NT2/D1 (cell line): ENCODE data around the gene UBE3C.

ENCODE experiments used
- DNase-seq: peaks from one replicate; pipeline ENCODE4 v3.0.0-alpha.2; 2011; ENCODE audit warnings: low read depth, low spot score
- H3K27me3 ChIP-seq: 2 replicates; pipeline ENCODE4 v1.6.0; 2011; ENCODE audit warnings: mild to moderate bottlenecking; ENCODE audit not compliant: insufficient read length, insufficient read depth
- H3K36me3 ChIP-seq: 2 replicates; pipeline ENCODE4 v1.6.1; 2011; ENCODE audit warnings: mild to moderate bottlenecking, low read length, mixed read lengths; ENCODE audit not compliant: insufficient read depth, insufficient read length
- H3K4me1 ChIP-seq: 2 replicates; pipeline ENCODE4 v1.5.1; 2011; ENCODE audit not compliant: insufficient read depth, insufficient read length
- H3K4me3 ChIP-seq: 2 replicates; pipeline ENCODE4 v1.5.1; 2011; ENCODE audit warnings: low read depth; ENCODE audit not compliant: insufficient read length
- H3K9ac ChIP-seq: 2 replicates; pipeline ENCODE4 v1.6.0; 2011; ENCODE audit warnings: low read depth; ENCODE audit not compliant: insufficient read length
- H3K9me3 ChIP-seq: 2 replicates; pipeline ENCODE4 v1.5.1; 2011; ENCODE audit warnings: mild to moderate bottlenecking, low read length; ENCODE audit not compliant: insufficient read depth
- SUZ12 ChIP-seq: IDR thresholded peaks from 2 replicates; pipeline ENCODE4 v1.6.1; 2011; ENCODE audit not compliant: insufficient read length, insufficient read depth; ENCODE audit errors: extremely low read depth
- YY1 ChIP-seq: IDR thresholded peaks from 2 replicates; pipeline ENCODE4 v1.6.1; 2011; ENCODE audit not compliant: insufficient read length, insufficient read depth
- ZNF274 ChIP-seq: IDR thresholded peaks from 2 replicates; pipeline ENCODE4 v1.6.1; 2011; ENCODE audit warnings: mild to moderate bottlenecking, low read depth, low read length

Gene UBE3C

GRCh38 chr7:157278167-157278790, 139.6 kb downstream of the UBE3C start:
- DNase-seq, result no peak
- no peaks in the 10 kb centered on the region for H3K27me3 ChIP-seq
- no peak overlapping the region for H3K4me3 ChIP-seq
- H3K9ac ChIP-seq, result no peak overlapping the region
- TF ChIP-seq YY1 (no peak), SUZ12 (no peak), ZNF274 (no peak)
- no peaks in the 10 kb centered on the region for H3K4me1 ChIP-seq
- H3K36me3 ChIP-seq, result no peaks in the 10 kb centered on the region
- H3K9me3 ChIP-seq, result no peaks in the 10 kb centered on the region

- Histone ChIP-seq H3K9me3 (peaks cover 3% of the 10 kb centered on the region; the same call in 1 of the 2 replicates), H3K27me3 (no peaks in the 10 kb centered on the region), H3K4me1 (no peaks in the 10 kb centered on the region), H3K9ac (no peak overlapping the region), H3K4me3 (no peak overlapping the region), H3K36me3 (no peaks in the 10 kb centered on the region)
- TF ChIP-seq YY1 (no peak), ZNF274 (no peak), SUZ12 (no peak)
- no peak for DNase-seq
Measured at GRCh38 chr7:157278791-157279724, 140.3 kb downstream of the UBE3C start.

DNA sequence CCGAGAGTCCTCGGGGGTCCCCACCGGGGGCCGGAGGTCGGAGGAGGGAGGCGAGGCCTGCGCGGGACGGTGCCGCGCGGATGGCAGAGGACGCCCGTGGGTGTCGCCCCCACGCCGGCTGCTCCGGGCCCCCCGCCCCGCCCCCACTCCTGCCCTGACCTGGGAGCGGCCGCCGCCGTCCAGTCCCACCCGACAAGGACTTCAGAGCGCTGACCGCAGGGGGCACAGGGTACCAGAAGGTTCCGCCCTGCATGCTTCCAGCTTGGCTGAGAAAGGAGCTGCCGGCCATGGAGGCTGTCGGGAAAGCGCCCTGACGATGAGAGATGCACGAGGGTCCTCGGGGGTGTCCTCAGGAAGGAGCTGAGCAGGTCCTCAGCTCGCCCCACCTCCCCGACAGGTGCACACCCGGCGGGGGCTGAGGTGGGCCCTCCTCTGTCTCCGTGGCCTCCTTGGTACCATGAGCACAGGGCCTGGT, 141.1 kb downstream of the UBE3C start:
- H3K36me3 ChIP-seq, result no peaks in the 10 kb centered on the region

GRCh38 chr7:157280216-157280841, 141.6 kb downstream of the UBE3C start:
- DNase-seq, result no peak
- Histone ChIP-seq H3K36me3 (no peaks in the 10 kb centered on the region), H3K9ac (no peak overlapping the region), H3K4me1 (no peaks in the 10 kb centered on the region), H3K27me3 (no peaks in the 10 kb centered on the region), H3K9me3 (peaks cover 10% of the 10 kb centered on the region; the same call in 1 of the 2 replicates), H3K4me3 (no peak overlapping the region)
- no peak for TF ChIP-seq ZNF274
- TF ChIP-seq YY1, result no peak

More for the DNA sequence above, 141.1 kb downstream of the UBE3C start:
- Histone ChIP-seq H3K9ac (no peak overlapping the region), H3K27me3 (no peaks in the 10 kb centered on the region), H3K4me1 (no peaks in the 10 kb centered on the region), H3K4me3 (no peak overlapping the region), H3K9me3 (peaks cover 10% of the 10 kb centered on the region; the same call in 1 of the 2 replicates)
- no peak for DNase-seq
- TF ChIP-seq ZNF274, result no peak
- no peak for TF ChIP-seq YY1
- no peak for TF ChIP-seq SUZ12

- Histone ChIP-seq H3K36me3 (no peaks in the 10 kb centered on the region), H3K9me3 (peaks cover 10% of the 10 kb centered on the region; the same call in 1 of the 2 replicates), H3K4me1 (no peaks in the 10 kb centered on the region), H3K4me3 (no peak overlapping the region), H3K9ac (peak overlapping the region; percentile 50), H3K27me3 (no peaks in the 10 kb centered on the region)
- no peak for DNase-seq
- TF ChIP-seq ZNF274, result no peak
Measured at GRCh38 chr7:157281221-157281998, 142.7 kb downstream of the UBE3C start.

GRCh38 chr7:157282141-157282801, 143.5 kb downstream of the UBE3C start:
- H3K27me3 ChIP-seq, result no peaks in the 10 kb centered on the region
- H3K9me3 ChIP-seq, result peaks cover 10% of the 10 kb centered on the region; the same call in 1 of the 2 replicates
- H3K4me3 ChIP-seq, result no peak overlapping the region
- no peak overlapping the region for H3K9ac ChIP-seq
- DNase-seq, result no peak
- H3K36me3 ChIP-seq, result no peaks in the 10 kb centered on the region
- no peaks in the 10 kb centered on the region for H3K4me1 ChIP-seq
- TF ChIP-seq SUZ12 (no peak), ZNF274 (no peak), YY1 (no peak)
